ENCODE measurements around the gene BAMBI.

- TF ChIP-seq CTCF (optimal IDR thresholded peaks at IDR 0.05 in 1 of 3, IDR thresholded peaks at IDR 0.05 in 1 of 3, conservative IDR thresholded peaks at IDR 0.05 in 1 of 3; ENCODE audit: extremely low read depth in 1 of 3, insufficient read depth in 2 of 3, low read length in 3 of 3) (no peak), EZH2 (IDR thresholded peaks at IDR 0.05; ENCODE audit: low read length) (no peak)
These were observed 17.2 kb downstream of the BAMBI start for GRCh38 chr10:28694530-28694929.

Measured in keratinocyte (primary cell).